Loucy (cell line): Measurements from ENCODE around the gene ENTPD6.

Experiments used
- CTCF ChIP-seq: fragments of 200-600 bp; sonication (generic); conservative IDR thresholded peaks from 2 replicates; pipeline ENCODE4 v1.5.1; 2014; ENCODE audit warnings: mild to moderate bottlenecking, antibody characterized with exemption, low read length
- EZH2phosphoT487 ChIP-seq: fragments of 200-600 bp; IDR thresholded peaks from 2 replicates; pipeline ENCODE4 v1.6.1; 2018; ENCODE audit warnings: antibody characterized with exemption, mild to moderate bottlenecking, moderate library complexity, borderline replicate concordance

- no peak for TF ChIP-seq CTCF
- TF ChIP-seq EZH2phosphoT487: no peak
Measured at GRCh38 chr20:25227317-25227831, 31.9 kb downstream of the ENTPD6 start.
